GM18868 (cell line): ENCODE results near the gene PPM1F.

Experiments
- ATAC-seq: cut with Tn5 transposase; IDR thresholded peaks from one replicate; pipeline ENCODE4 v1.9.1; 2021; ENCODE audit warnings: mild to moderate bottlenecking, moderate library complexity; ENCODE audit not compliant: unreplicated experiment

Gene PPM1F

GRCh38 chr22:21961886-21962654, 9.4 kb upstream of the PPM1F start:
- ATAC-seq: no peak

GRCh38 chr22:21961127-21961867, 8.6 kb upstream of the PPM1F start:
- ATAC-seq: no peak

GRCh38 chr22:21960200-21961126, 7.8 kb upstream of the PPM1F start:
- ATAC-seq: no peak

- ATAC-seq: no peak
These were observed 6.8 kb upstream of the PPM1F start for GRCh38 chr22:21959274-21960074.

GRCh38 chr22:21958360-21959273, 6.0 kb upstream of the PPM1F start:
- no peak for ATAC-seq

GRCh38 chr22:21951931-21952465, 650 bp downstream of the PPM1F start:
- ATAC-seq: no peak

GRCh38 chr22:21951062-21951461, 1.6 kb downstream of the PPM1F start:
- no peak for ATAC-seq

- ATAC-seq: no peak
These were observed 2.7 kb downstream of the PPM1F start for GRCh38 chr22:21949948-21950347.

- ATAC-seq: no peak
These were observed 3.1 kb downstream of the PPM1F start for GRCh38 chr22:21949569-21949918.

GRCh38 chr22:21948824-21949568, 3.7 kb downstream of the PPM1F start:
- ATAC-seq: no peak

- ATAC-seq: no peak
These were observed 4.3 kb downstream of the PPM1F start for GRCh38 chr22:21948390-21948789.

GRCh38 chr22:21947040-21948014, 5.3 kb downstream of the PPM1F start:
- ATAC-seq: no peak

GRCh38 chr22:21946262-21946925, 6.3 kb downstream of the PPM1F start:
- no peak for ATAC-seq

- no peak for ATAC-seq
These were observed 7.0 kb downstream of the PPM1F start for GRCh38 chr22:21945453-21946261.

GRCh38 chr22:21944871-21945270, 7.8 kb downstream of the PPM1F start:
- no peak for ATAC-seq
